Smooth muscle cell (in vitro differentiated cells): Measurements from ENCODE around the gene CCDC183. TPM values are rescaled to one million over a fixed set of nuclear protein-coding genes. Genes with fewer than 3 reads are reported as not detected.
"Not testable (repeated sequence)": the region's sequence is repeated elsewhere in the genome, so short reads cannot be mapped to it uniquely, and the experiment has no call there.

Source experiments
- DNase-seq: peaks from one replicate; lab custom pipeline; 2025; ENCODE audit not compliant: unreplicated experiment; lab: John Stamatoyannopoulos, UW
- H2AFZ ChIP-seq: fragments of 200-600 bp; sonication (generic); 2 replicates; pipeline ENCODE4 v1.6.0; 2016; ENCODE audit warnings: antibody characterized with exemption, low read depth, mild to moderate bottlenecking
- H3F3A ChIP-seq: fragments of 200-600 bp; sonication (generic); 2 replicates; pipeline ENCODE4 v1.6.0; 2017; ENCODE audit warnings: antibody characterized with exemption, low read depth
- H3K27ac ChIP-seq: fragments of 200-600 bp; sonication (generic); 2 replicates; pipeline ENCODE4 v1.5.1; 2016; ENCODE audit warnings: low read depth, mild to moderate bottlenecking
- H3K27me3 ChIP-seq: fragments of 200-600 bp; sonication (generic); 2 replicates; pipeline ENCODE4 v1.6.1; 2016; ENCODE audit warnings: low read depth, mild to moderate bottlenecking
- H3K36me3 ChIP-seq: fragments of 200-600 bp; sonication (generic); 2 replicates; pipeline ENCODE4 v1.5.1; 2016; ENCODE audit warnings: low read depth
- H3K4me1 ChIP-seq: fragments of 200-600 bp; sonication (generic); 2 replicates; pipeline ENCODE4 v1.5.1; 2016; ENCODE audit warnings: low read depth
- H3K4me2 ChIP-seq: fragments of 200-600 bp; sonication (generic); 2 replicates; pipeline ENCODE4 v1.6.0; 2016; ENCODE audit warnings: mild to moderate bottlenecking
- H3K4me3 ChIP-seq: fragments of 200-600 bp; sonication (generic); 2 replicates; pipeline ENCODE4 v1.5.1; 2016; ENCODE audit warnings: mild to moderate bottlenecking
- H3K79me2 ChIP-seq: fragments of 200-600 bp; sonication (generic); 2 replicates; pipeline ENCODE4 v1.6.0; 2016; ENCODE audit warnings: low read depth, mild to moderate bottlenecking
- H3K9ac ChIP-seq: fragments of 200-600 bp; sonication (generic); 2 replicates; pipeline ENCODE4 v1.6.0; 2016; ENCODE audit warnings: low read depth
- H3K9me3 ChIP-seq: fragments of 200-600 bp; sonication (generic); replicated peaks from 2 replicates; pipeline ENCODE4 v1.5.1; 2016; ENCODE audit warnings: low read depth
- H4K20me1 ChIP-seq: fragments of 200-600 bp; sonication (generic); 2 replicates; pipeline ENCODE4 v1.6.0; 2016; ENCODE audit warnings: low read depth
- WGBS: methylation state at CpG from one replicate; pipeline ENCODE4 v1.1.7; 2016; ENCODE audit warnings: low lambda C conversion rate; 5-methylcytosine and 5-hydroxymethylcytosine counted together
- polyA plus RNA-seq: library from polyadenylated mRNA; unstranded; fragments of >200 nt; fragmentation: Nextera tagmentation; extraction: Ambion mirVana; gene quantifications from 2 replicates; pipeline ENCODE4 v1.2.1, GENCODE V29; 2016
- total RNA-seq: library from RNA; depleted of rRNA; stranded (reverse); fragments of >200 nt; gene quantifications from 2 replicates; pipeline ENCODE4 v1.2.3, GENCODE V29; 2014
- TF ChIP-seq, protein P1 (sequence below): fragments of 200-600 bp; sonication (generic); IDR thresholded peaks from 2 replicates; pipeline ENCODE4 v1.5.1; 2017; ENCODE audit warnings: borderline replicate concordance, mild to moderate bottlenecking, antibody characterized with exemption; ENCODE audit not compliant: insufficient read depth, poor library complexity, severe bottlenecking

The CCDC183 gene
- total and polyA plus RNA-seq, 2 experiments from 2014 or later: 2.0 to 3.7 TPM

DNA sequence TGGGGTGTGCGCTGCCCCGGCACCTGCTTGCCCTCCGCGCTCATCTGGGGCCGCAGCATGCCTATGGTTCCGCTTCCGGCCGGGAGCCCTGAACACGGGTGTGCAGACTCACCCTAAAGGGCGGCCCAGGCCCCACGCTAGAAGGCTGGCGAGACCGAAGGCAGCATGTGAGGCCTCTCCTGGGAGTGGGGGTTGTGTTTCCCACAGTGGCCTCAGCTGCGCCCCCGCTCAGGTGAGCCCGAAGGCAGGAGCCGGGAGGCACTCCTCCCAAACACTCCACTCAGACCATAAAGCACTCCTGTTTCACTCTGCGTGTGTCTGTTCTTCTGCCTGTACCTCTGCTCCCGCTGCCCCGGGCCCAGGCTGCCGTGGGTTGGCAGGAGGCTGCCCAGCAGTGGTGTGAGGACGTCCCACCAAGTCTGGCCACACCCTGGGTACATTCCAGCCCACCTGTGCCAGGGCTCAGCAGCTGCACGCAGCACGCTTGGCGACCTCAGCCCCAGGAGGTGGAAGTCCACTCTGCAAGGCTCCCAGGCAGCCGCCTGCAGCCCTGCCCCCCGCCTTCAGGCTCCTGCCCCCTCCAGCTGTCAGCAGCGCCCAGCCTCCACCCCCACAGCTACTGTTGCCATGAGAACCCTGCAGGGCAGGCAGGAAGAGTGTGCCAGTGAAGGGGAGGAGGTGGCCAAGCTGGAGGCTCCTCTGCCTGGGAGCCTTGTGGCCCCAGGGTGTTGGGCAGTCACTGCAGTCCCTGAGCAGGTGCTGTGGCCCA lies 44.9 kb downstream of the CCDC183 start:
- peak overlapping the region; percentile 59 for H3K4me2 ChIP-seq
- H3K36me3 ChIP-seq: no peaks in the 10 kb centered on the region
- no peak overlapping the region for H3K27ac ChIP-seq
- peak; percentile 21 for DNase-seq
- 75% methylated on average over 28 of the region's 28 CpGs for WGBS
- H2AFZ ChIP-seq: no peak overlapping the region
- TF ChIP-seq, protein P1, sequence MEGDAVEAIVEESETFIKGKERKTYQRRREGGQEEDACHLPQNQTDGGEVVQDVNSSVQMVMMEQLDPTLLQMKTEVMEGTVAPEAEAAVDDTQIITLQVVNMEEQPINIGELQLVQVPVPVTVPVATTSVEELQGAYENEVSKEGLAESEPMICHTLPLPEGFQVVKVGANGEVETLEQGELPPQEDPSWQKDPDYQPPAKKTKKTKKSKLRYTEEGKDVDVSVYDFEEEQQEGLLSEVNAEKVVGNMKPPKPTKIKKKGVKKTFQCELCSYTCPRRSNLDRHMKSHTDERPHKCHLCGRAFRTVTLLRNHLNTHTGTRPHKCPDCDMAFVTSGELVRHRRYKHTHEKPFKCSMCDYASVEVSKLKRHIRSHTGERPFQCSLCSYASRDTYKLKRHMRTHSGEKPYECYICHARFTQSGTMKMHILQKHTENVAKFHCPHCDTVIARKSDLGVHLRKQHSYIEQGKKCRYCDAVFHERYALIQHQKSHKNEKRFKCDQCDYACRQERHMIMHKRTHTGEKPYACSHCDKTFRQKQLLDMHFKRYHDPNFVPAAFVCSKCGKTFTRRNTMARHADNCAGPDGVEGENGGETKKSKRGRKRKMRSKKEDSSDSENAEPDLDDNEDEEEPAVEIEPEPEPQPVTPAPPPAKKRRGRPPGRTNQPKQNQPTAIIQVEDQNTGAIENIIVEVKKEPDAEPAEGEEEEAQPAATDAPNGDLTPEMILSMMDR: peak; percentile 2
- no peaks in the 10 kb centered on the region for H3K27me3 ChIP-seq
- no peak overlapping the region for H3K4me3 ChIP-seq
- no peaks in the 10 kb centered on the region for H3K9me3 ChIP-seq
- H3K9ac ChIP-seq: no peak overlapping the region
- peaks cover 21% of the 10 kb centered on the region for H3K4me1 ChIP-seq
- peaks cover 26% of the 10 kb centered on the region for H4K20me1 ChIP-seq
- peaks cover 10% of the 10 kb centered on the region for H3F3A ChIP-seq
- H3K79me2 ChIP-seq: no peaks in the 10 kb centered on the region

DNA sequence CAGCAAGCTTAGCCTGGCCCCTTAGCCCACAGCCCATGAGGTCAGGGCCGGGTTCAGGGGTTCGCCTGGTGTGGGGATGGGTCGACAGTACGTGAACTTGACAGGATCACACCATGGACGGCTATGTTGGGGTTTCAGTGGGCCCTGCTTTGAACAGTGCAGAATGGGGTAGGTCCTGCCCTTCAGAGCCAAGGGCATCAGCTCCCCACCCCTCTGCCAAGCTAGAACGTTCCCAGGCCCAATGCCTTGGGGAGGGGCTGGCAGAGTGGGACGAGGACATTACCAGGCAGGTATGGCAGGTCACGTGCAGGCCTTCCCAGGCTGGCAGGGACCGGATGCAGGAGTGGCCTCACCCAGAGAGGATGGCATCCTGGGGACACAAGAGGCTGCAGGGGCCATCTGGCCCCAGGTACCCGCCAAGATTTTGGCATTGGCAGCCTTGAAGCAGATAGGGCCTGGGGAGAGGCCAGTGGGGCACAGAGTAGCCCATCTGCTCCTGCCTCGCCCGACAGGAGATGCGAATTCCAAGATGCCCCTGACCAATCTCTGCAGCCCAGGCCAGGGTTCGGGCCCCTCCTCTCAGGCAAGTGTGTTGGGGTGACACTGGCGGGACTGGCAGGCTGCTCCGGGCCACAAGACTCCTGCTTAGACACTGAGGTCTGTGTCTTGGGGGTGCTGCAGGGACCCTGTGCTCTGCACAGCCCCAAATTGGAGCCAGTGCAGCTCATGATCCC lies 45.7 kb downstream of the CCDC183 start:
- H3K9me3 ChIP-seq, H3K36me3 ChIP-seq, DNase-seq, H3K9ac ChIP-seq, H3K27me3 ChIP-seq, H3F3A ChIP-seq, H3K27ac ChIP-seq, H2AFZ ChIP-seq, H3K79me2 ChIP-seq: not testable (repeated sequence)
- H3K4me1 ChIP-seq: peaks cover 21% of the 10 kb centered on the region
- H3K4me3 ChIP-seq: peak overlapping the region; percentile 55
- peak overlapping the region; percentile 81 for H3K4me2 ChIP-seq
- peaks cover 26% of the 10 kb centered on the region for H4K20me1 ChIP-seq
- 64% methylated on average over 16 of the region's 16 CpGs for WGBS

DNA sequence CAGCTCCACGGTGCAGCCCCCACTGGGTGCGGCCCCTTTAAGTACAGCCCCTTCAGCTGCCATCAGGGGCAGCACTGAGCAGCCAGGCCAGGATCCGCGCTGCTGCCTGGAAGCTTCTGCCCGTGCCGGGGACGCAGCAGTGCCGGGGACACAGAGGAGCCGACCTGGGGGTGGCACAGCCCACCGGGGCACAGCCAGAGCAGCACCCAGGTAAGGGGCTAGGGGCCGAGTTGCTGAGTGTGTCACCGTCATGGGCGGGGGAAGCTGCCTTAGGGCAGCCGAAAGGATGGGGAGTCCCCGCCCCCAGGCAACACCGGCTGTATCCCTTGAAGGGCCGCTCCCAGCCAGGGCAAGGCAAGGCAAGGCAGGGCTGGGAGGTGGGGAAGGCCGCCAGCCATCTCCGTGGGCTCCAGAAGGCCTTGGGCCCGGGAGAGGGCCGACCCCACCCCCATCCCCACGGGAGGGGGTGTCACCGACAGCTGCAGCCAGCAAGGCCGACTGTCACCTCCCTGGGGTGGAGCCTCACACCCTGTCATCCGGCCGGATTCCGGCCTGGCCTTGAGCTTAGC lies 46.3 kb downstream of the CCDC183 start, which contains the start of gene AJM1:
TSS of gene AJM1 (plus strand) at position 99 of the 569 bp plus-strand sequence. CDS start 1,937 bp downstream, outside the sequence.
- peaks cover 24% of the 10 kb centered on the region for H3K4me1 ChIP-seq
- H2AFZ ChIP-seq, H3F3A ChIP-seq, H3K27me3 ChIP-seq, H3K9me3 ChIP-seq, H3K27ac ChIP-seq, H3K9ac ChIP-seq, H3K36me3 ChIP-seq, H3K79me2 ChIP-seq: not testable (repeated sequence)
- peak within 1 kb of the TSS; percentile 81 for H3K4me2 ChIP-seq
- H4K20me1 ChIP-seq: peaks cover 26% of the 10 kb centered on the region
- H3K4me3 ChIP-seq: peak within 1 kb of the TSS; percentile 55
- peak; percentile 57 for DNase-seq
- WGBS: 5% methylated on average over 26 of the region's 27 CpGs
- TF ChIP-seq, protein P1: peak; percentile 81

DNA sequence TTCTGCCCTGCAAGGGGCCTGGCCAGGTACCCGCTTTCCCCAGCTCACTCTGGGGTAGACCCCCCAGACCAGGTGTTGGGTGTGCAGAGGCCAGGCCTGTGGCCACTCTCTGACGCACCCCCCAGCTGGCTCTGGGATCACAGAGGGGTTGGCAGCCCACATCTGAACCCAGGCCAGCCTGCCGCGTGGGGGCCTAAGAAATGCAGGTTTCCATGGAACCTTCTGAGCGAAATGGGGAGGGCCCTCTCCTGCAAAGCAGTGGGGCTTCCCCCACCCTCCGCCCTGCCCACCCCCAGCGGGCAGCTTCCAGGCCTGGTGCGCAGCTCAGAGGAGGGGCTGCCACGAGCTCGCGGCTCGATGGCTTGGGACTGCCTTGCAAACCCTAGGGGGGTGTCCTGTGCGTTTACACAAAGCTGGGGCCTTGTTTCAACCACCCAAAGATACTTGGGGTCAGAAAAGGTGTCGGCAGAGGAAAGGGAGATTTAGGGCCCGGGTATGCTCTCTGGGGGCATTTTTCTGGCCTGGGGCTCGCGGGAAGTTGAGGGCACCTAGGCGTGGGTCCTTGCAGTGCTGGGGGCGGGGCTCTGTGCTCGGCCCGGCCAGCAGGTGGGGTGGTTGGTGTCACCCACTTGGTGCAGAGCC lies 47.1 kb downstream of the CCDC183 start:
- not testable (repeated sequence) for DNase-seq, H3K36me3 ChIP-seq, H3K27me3 ChIP-seq, H3K79me2 ChIP-seq, H3K27ac ChIP-seq, H3K9ac ChIP-seq, H3F3A ChIP-seq, H3K4me3 ChIP-seq, H2AFZ ChIP-seq, H3K9me3 ChIP-seq
- Histone ChIP-seq H3K4me1 (peaks cover 24% of the 10 kb centered on the region), H3K4me2 (peak overlapping the region; percentile 81), H4K20me1 (peaks cover 26% of the 10 kb centered on the region)
- WGBS: 80% methylated on average over 20 of the region's 21 CpGs
